SK-N-SH (cell line): ENCODE data around the gene BCAS3.

Source experiments
- CTCF ChIP-seq: fragments of 200-600 bp; sonication (generic); IDR thresholded peaks from 2 replicates; pipeline ENCODE4 v1.6.1; 2017; ENCODE audit warnings: antibody characterized with exemption, mild to moderate bottlenecking, moderate library complexity
- EP300 ChIP-seq, 2 experiments: IDR thresholded peaks; 2 replicates each; pipeline versions ENCODE4 v1.4.0 to v1.6.1; 2012; ENCODE audit warnings: borderline replicate concordance in 1 of 2, low read depth in 1 of 2, low read length in 1 of 2
- FOXM1 ChIP-seq: IDR thresholded peaks from 2 replicates; pipeline ENCODE4 v1.4.0; 2012; ENCODE audit warnings: low read depth, mild to moderate bottlenecking
- GATA2 ChIP-seq: sonication (generic); formaldehyde crosslinking; IDR thresholded peaks from 2 replicates; pipeline ENCODE4 v1.5.0; 2020; ENCODE audit warnings: mild to moderate bottlenecking, missing genetic modification reagents
- MAX ChIP-seq: IDR thresholded peaks from 2 replicates; pipeline ENCODE4 v1.4.0; 2012; ENCODE audit warnings: low read depth
- NRF1 ChIP-seq: IDR thresholded peaks from 2 replicates; pipeline ENCODE4 v1.6.1; 2012; ENCODE audit warnings: low read depth, mild to moderate bottlenecking, low read length
- POLR2AphosphoS5 ChIP-seq: IDR thresholded peaks from 2 replicates; pipeline ENCODE4 v1.6.1; 2012; ENCODE audit warnings: low read depth, low read length
- RCOR1 ChIP-seq: fragments of 150-350 bp; IDR thresholded peaks from 2 replicates; pipeline ENCODE4 v1.6.1; 2017; ENCODE audit warnings: antibody characterized with exemption, low read length
- RFX5 ChIP-seq: IDR thresholded peaks from 2 replicates; pipeline ENCODE4 v1.6.1; 2012; ENCODE audit warnings: mild to moderate bottlenecking, improper control_type of control experiment, low read length
- RXRA ChIP-seq: IDR thresholded peaks from 2 replicates; pipeline ENCODE4 v1.4.0; 2012; ENCODE audit warnings: low read depth, mild to moderate bottlenecking, borderline replicate concordance
- SIN3A ChIP-seq: IDR thresholded peaks from 2 replicates; pipeline ENCODE4 v1.6.1; 2012; ENCODE audit warnings: low read depth, mild to moderate bottlenecking, low read length, moderate library complexity, borderline replicate concordance
- TAF1 ChIP-seq: IDR thresholded peaks from 2 replicates; pipeline ENCODE4 v1.6.1; 2012; ENCODE audit warnings: low read depth, mild to moderate bottlenecking, low read length, moderate library complexity, borderline replicate concordance
- YY1 ChIP-seq: IDR thresholded peaks from 2 replicates; pipeline ENCODE4 v1.4.0; 2012; ENCODE audit warnings: low read depth, mild to moderate bottlenecking

GRCh38 chr17:60730273-60730672 is 52.6 kb downstream of the BCAS3 start:
- TF ChIP-seq CTCF (no peak), NRF1 (no peak), RFX5 (no peak), SIN3A (no peak), FOXM1 (no peak), TAF1 (no peak), YY1 (no peak), MAX (no peak), RXRA (no peak), POLR2AphosphoS5 (no peak), EP300 (IDR thresholded peaks at IDR 0.05; ENCODE audit: borderline replicate concordance in 1 of 2, low read depth in 1 of 2, low read length in 1 of 2) (no peak), GATA2 (CRISPR knock-in tag) (no peak), RCOR1 (no peak)
